Stimulated activated CD8-positive, alpha-beta memory T cell treated with anti-CD3 and anti-CD28 coated beads, Interleukin-7, amount 100 ng/mL, for 48 hours (primary cell): Measurements from ENCODE around the gene RABL2A.
"Not testable (repeated sequence)": the region's sequence is repeated elsewhere in the genome, so short reads cannot be mapped to it uniquely, and the experiment has no call there.

Experiments
- DNase-seq, 2 donors: peaks; one replicate each; pipeline ENCODE4 v3.0.0-alpha.2; 2020; ENCODE audit warnings: low read depth in 1 of 2; ENCODE audit errors: extremely low read depth in 1 of 2

The RABL2A gene

GRCh38 chr2:113606036-113606435 is 21.0 kb upstream of the RABL2A start:
- not testable (repeated sequence) for DNase-seq

- not testable (repeated sequence) for DNase-seq
These were observed 17.2 kb upstream of the RABL2A start for GRCh38 chr2:113609822-113610221.

GRCh38 chr2:113621002-113621401 is 6.1 kb upstream of the RABL2A start:
- not testable (repeated sequence) for DNase-seq

GRCh38 chr2:113625906-113626305 is 1.2 kb upstream of the RABL2A start:
- DNase-seq: not testable (repeated sequence)

- not testable (repeated sequence) for DNase-seq
These were observed 5.8 kb downstream of the RABL2A start for GRCh38 chr2:113632849-113633345.

GRCh38 chr2:113635358-113635757 is 8.3 kb downstream of the RABL2A start:
- DNase-seq: not testable (repeated sequence)

GRCh38 chr2:113636226-113636625 is 9.2 kb downstream of the RABL2A start:
- not testable (repeated sequence) for DNase-seq

- not testable (repeated sequence) for DNase-seq
These were observed 11.0 kb downstream of the RABL2A start for GRCh38 chr2:113638084-113638483.

- DNase-seq: not testable (repeated sequence)
These were observed 19.2 kb downstream of the RABL2A start for GRCh38 chr2:113646217-113646616.

- not testable (repeated sequence) for DNase-seq
These were observed 24.1 kb downstream of the RABL2A start for GRCh38 chr2:113650834-113651815.

GRCh38 chr2:113652599-113652998 is 25.5 kb downstream of the RABL2A start:
- DNase-seq: not testable (repeated sequence)

- not testable (repeated sequence) for DNase-seq
These were observed 29.1 kb downstream of the RABL2A start for GRCh38 chr2:113656031-113656624.

- DNase-seq: not testable (repeated sequence)
These were observed 30.7 kb downstream of the RABL2A start for GRCh38 chr2:113657735-113658134.

GRCh38 chr2:113663285-113664060 is 36.4 kb downstream of the RABL2A start:
- DNase-seq: not testable (repeated sequence)

GRCh38 chr2:113664761-113665533 is 37.9 kb downstream of the RABL2A start:
- not testable (repeated sequence) for DNase-seq

GRCh38 chr2:113669013-113669412 is 41.9 kb downstream of the RABL2A start:
- not testable (repeated sequence) for DNase-seq

- DNase-seq: no peak
These were observed 45.4 kb downstream of the RABL2A start for GRCh38 chr2:113672326-113672932.

- DNase-seq: no peak
These were observed 48.8 kb downstream of the RABL2A start for GRCh38 chr2:113675875-113676274.

- no peak for DNase-seq
These were observed 49.7 kb downstream of the RABL2A start for GRCh38 chr2:113676623-113677266.
